Neural cell (in vitro differentiated cells): ENCODE data around the gene ATP6V1E1. TPM values are rescaled to one million over a fixed set of nuclear protein-coding genes. Genes with fewer than 3 reads are reported as not detected.

Source experiments
- H2AFZ ChIP-seq: fragments of 200-600, 300-800 bp; sonication (generic), shearing (Covaris generic); 2 replicates; pipeline ENCODE4 v1.6.0; 2014; ENCODE audit warnings: low read depth, mild to moderate bottlenecking, antibody characterized with exemption, low read length, moderate library complexity
- H3F3A ChIP-seq: fragments of 200-600 bp; shearing (Covaris generic); 2 replicates; pipeline ENCODE4 v1.6.1; 2016; ENCODE audit warnings: mild to moderate bottlenecking, moderate library complexity, mixed read lengths, antibody characterized with exemption, low read length; ENCODE audit not compliant: insufficient read depth, poor library complexity, severe bottlenecking
- H3K27ac ChIP-seq: fragments of 200-600, 300-800 bp; sonication (generic), shearing (Covaris generic); 2 replicates; pipeline ENCODE4 v1.5.1; 2014; ENCODE audit warnings: mild to moderate bottlenecking, low read length, moderate library complexity
- H3K27me3 ChIP-seq: fragments of 300-800, 200-600 bp; sonication (generic), shearing (Covaris generic); 2 replicates; pipeline ENCODE4 v1.6.0; 2014; ENCODE audit warnings: mild to moderate bottlenecking, low read depth, low read length, moderate library complexity; ENCODE audit not compliant: insufficient read depth
- H3K36me3 ChIP-seq: fragments of 300-800, 200-600 bp; sonication (generic), shearing (Covaris generic); 2 replicates; pipeline ENCODE4 v1.5.1; 2014; ENCODE audit warnings: mild to moderate bottlenecking, antibody characterized with exemption, low read length, moderate library complexity; ENCODE audit not compliant: insufficient read depth
- H3K4me2 ChIP-seq: fragments of 300-800, 200-600 bp; sonication (generic), shearing (Covaris generic); 2 replicates; pipeline ENCODE4 v1.6.0; 2014; ENCODE audit warnings: mild to moderate bottlenecking, low read length
- H3K4me3 ChIP-seq: fragments of 300-800, 200-600 bp; sonication (generic), shearing (Covaris generic); 2 replicates; pipeline ENCODE4 v1.5.1; 2014; ENCODE audit warnings: mild to moderate bottlenecking, low read length, moderate library complexity
- H3K79me2 ChIP-seq: fragments of 200-600 bp; shearing (Covaris generic); replicated peaks from 2 replicates; pipeline ENCODE4 v1.6.0; 2014; ENCODE audit warnings: mild to moderate bottlenecking, low read length, moderate library complexity; ENCODE audit not compliant: insufficient read depth
- H3K9ac ChIP-seq: fragments of 300-800, 200-600 bp; sonication (generic), shearing (Covaris generic); 2 replicates; pipeline ENCODE4 v1.6.1; 2016; ENCODE audit warnings: mild to moderate bottlenecking, low read length, mixed read lengths
- H3K9me2 ChIP-seq: fragments of 200-600 bp; shearing (Covaris generic); 2 replicates; pipeline ENCODE4 v1.6.1; 2016; ENCODE audit warnings: mild to moderate bottlenecking, low read length, mixed read lengths; ENCODE audit not compliant: insufficient read depth
- H3K9me3 ChIP-seq: fragments of 200-600, 300-800 bp; sonication (generic), shearing (Covaris generic); 2 replicates; pipeline ENCODE4 v1.6.1; 2016; ENCODE audit warnings: mild to moderate bottlenecking, mixed run types, low read length, moderate library complexity, mixed read lengths
- H4K20me1 ChIP-seq: fragments of 200-600 bp; shearing (Covaris generic); 2 replicates; pipeline ENCODE4 v1.6.1; 2016; ENCODE audit warnings: mild to moderate bottlenecking, mixed run types; ENCODE audit not compliant: insufficient read depth
- EP300 ChIP-seq: fragments of 450-650 bp; conservative IDR thresholded peaks from 2 replicates; pipeline ENCODE4 v1.6.1; 2014; ENCODE audit warnings: antibody characterized with exemption, mild to moderate bottlenecking, moderate library complexity; ENCODE audit not compliant: poor library complexity, severe bottlenecking
- EZH2 ChIP-seq: fragments of 200-600, 300-800 bp; shearing (Covaris generic), sonication (generic); IDR thresholded peaks from 2 replicates; pipeline ENCODE4 v1.6.1; 2014; ENCODE audit warnings: antibody characterized with exemption, low read length, borderline replicate concordance, mild to moderate bottlenecking; ENCODE audit not compliant: insufficient read depth, poor library complexity, severe bottlenecking
- MXI1 ChIP-seq: fragments of 450-650 bp; conservative IDR thresholded peaks from 2 replicates; pipeline ENCODE4 v1.6.1; 2014; ENCODE audit warnings: antibody characterized with exemption, mild to moderate bottlenecking; ENCODE audit not compliant: poor library complexity, severe bottlenecking
- POLR2AphosphoS5 ChIP-seq: IDR thresholded peaks from 2 replicates; pipeline ENCODE4 v1.6.1; 2012
- RAD21 ChIP-seq: fragments of 450-650 bp; conservative IDR thresholded peaks from 2 replicates; pipeline ENCODE4 v1.6.1; 2014; ENCODE audit warnings: antibody characterized with exemption, mild to moderate bottlenecking, moderate library complexity
- SMC3 ChIP-seq: fragments of 450-650 bp; conservative IDR thresholded peaks from 2 replicates; pipeline ENCODE4 v1.6.1; 2014; ENCODE audit warnings: antibody characterized with exemption, mild to moderate bottlenecking, moderate library complexity; ENCODE audit not compliant: poor library complexity
- TAF1 ChIP-seq: IDR thresholded peaks from 2 replicates; pipeline ENCODE4 v1.6.1; 2012; ENCODE audit warnings: low read depth
- polyA plus RNA-seq: library from polyadenylated mRNA; depleted of rRNA; stranded (reverse); fragments of >200 nt; gene quantifications from 2 replicates; pipeline ENCODE4 v1.2.3, GENCODE V29; 2014
- TF ChIP-seq, protein P1 (sequence below): fragments of 450-650 bp; IDR thresholded peaks from 2 replicates; pipeline ENCODE4 v1.5.1; 2014; ENCODE audit warnings: antibody characterized with exemption, mild to moderate bottlenecking, moderate library complexity; ENCODE audit not compliant: poor library complexity, severe bottlenecking
- TF ChIP-seq, protein P2 (sequence below): IDR thresholded peaks from 2 replicates; pipeline ENCODE4 v1.6.1; 2012; ENCODE audit warnings: borderline replicate concordance

ATP6V1E1 gene
- polyA plus RNA-seq, 1 donor from 2014 or later = 224 TPM

DNA sequence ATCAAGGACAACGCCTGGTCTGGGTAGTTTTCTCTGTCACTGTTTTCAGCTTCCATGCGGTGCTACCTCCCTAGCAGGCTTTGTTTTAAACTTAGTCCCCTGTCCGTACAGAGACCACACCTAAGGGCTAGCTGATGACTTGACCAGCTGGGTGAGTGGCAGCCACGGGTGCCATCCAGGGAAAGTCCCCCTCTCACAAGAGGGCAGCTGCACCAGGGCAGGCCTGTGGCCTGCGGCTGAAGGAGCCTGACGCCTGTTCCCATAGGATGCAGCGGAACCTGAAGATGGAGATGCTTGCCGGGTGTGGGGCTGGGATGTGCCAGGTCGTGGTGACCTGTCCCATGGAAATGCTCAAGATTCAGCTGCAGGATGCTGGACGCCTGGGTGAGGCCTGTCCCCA, 45.4 kb downstream of the ATP6V1E1 start:
- no peak for TF ChIP-seq EZH2
- no peak for TF ChIP-seq TAF1
- no peak for TF ChIP-seq MXI1
- Histone ChIP-seq H3K9ac (no peak overlapping the region), H3K27ac (no peak overlapping the region), H3K9me3 (no peaks in the 10 kb centered on the region), H2AFZ (no peak overlapping the region), H3K27me3 (no peaks in the 10 kb centered on the region), H3K79me2 (no peaks in the 10 kb centered on the region), H3K36me3 (no peaks in the 10 kb centered on the region), H3K4me2 (no peak overlapping the region), H3K9me2 (no peaks in the 10 kb centered on the region), H4K20me1 (no peaks in the 10 kb centered on the region), H3K4me3 (no peak overlapping the region), H3F3A (no peaks in the 10 kb centered on the region)

- Histone ChIP-seq H3K4me3 (no peak overlapping the region), H4K20me1 (no peaks in the 10 kb centered on the region), H3K36me3 (no peaks in the 10 kb centered on the region), H3K4me2 (no peak overlapping the region), H2AFZ (no peak overlapping the region), H3K79me2 (no peaks in the 10 kb centered on the region), H3K9me3 (no peaks in the 10 kb centered on the region), H3K9ac (no peak overlapping the region), H3K9me2 (no peaks in the 10 kb centered on the region), H3K27ac (no peak overlapping the region), H3K27me3 (no peaks in the 10 kb centered on the region), H3F3A (no peaks in the 10 kb centered on the region)
- no peak for TF ChIP-seq EZH2
- TF ChIP-seq MXI1 = no peak
- no peak for TF ChIP-seq SMC3
- no peak for TF ChIP-seq POLR2AphosphoS5
- no peak for TF ChIP-seq EP300
- TF ChIP-seq, protein P1, sequence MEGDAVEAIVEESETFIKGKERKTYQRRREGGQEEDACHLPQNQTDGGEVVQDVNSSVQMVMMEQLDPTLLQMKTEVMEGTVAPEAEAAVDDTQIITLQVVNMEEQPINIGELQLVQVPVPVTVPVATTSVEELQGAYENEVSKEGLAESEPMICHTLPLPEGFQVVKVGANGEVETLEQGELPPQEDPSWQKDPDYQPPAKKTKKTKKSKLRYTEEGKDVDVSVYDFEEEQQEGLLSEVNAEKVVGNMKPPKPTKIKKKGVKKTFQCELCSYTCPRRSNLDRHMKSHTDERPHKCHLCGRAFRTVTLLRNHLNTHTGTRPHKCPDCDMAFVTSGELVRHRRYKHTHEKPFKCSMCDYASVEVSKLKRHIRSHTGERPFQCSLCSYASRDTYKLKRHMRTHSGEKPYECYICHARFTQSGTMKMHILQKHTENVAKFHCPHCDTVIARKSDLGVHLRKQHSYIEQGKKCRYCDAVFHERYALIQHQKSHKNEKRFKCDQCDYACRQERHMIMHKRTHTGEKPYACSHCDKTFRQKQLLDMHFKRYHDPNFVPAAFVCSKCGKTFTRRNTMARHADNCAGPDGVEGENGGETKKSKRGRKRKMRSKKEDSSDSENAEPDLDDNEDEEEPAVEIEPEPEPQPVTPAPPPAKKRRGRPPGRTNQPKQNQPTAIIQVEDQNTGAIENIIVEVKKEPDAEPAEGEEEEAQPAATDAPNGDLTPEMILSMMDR = no peak
- no peak for TF ChIP-seq TAF1
- no peak for TF ChIP-seq RAD21
- TF ChIP-seq, protein P2, sequence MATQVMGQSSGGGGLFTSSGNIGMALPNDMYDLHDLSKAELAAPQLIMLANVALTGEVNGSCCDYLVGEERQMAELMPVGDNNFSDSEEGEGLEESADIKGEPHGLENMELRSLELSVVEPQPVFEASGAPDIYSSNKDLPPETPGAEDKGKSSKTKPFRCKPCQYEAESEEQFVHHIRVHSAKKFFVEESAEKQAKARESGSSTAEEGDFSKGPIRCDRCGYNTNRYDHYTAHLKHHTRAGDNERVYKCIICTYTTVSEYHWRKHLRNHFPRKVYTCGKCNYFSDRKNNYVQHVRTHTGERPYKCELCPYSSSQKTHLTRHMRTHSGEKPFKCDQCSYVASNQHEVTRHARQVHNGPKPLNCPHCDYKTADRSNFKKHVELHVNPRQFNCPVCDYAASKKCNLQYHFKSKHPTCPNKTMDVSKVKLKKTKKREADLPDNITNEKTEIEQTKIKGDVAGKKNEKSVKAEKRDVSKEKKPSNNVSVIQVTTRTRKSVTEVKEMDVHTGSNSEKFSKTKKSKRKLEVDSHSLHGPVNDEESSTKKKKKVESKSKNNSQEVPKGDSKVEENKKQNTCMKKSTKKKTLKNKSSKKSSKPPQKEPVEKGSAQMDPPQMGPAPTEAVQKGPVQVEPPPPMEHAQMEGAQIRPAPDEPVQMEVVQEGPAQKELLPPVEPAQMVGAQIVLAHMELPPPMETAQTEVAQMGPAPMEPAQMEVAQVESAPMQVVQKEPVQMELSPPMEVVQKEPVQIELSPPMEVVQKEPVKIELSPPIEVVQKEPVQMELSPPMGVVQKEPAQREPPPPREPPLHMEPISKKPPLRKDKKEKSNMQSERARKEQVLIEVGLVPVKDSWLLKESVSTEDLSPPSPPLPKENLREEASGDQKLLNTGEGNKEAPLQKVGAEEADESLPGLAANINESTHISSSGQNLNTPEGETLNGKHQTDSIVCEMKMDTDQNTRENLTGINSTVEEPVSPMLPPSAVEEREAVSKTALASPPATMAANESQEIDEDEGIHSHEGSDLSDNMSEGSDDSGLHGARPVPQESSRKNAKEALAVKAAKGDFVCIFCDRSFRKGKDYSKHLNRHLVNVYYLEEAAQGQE = no peak
Measured at GRCh38 chr22:17581631-17582030, 46.9 kb downstream of the ATP6V1E1 start.

- no peaks in the 10 kb centered on the region for H3K27me3 ChIP-seq
- H3K9ac ChIP-seq = no peak overlapping the region
- no peaks in the 10 kb centered on the region for H3K9me3 ChIP-seq
- H3K4me3 ChIP-seq = no peak overlapping the region
- H3K9me2 ChIP-seq = no peaks in the 10 kb centered on the region
- no peaks in the 10 kb centered on the region for H3K79me2 ChIP-seq
- H3K27ac ChIP-seq = no peak overlapping the region
- H2AFZ ChIP-seq = no peak overlapping the region
- TF ChIP-seq EP300 (no peak), SMC3 (no peak), MXI1 (no peak), POLR2AphosphoS5 (no peak), TAF1 (no peak), RAD21 (no peak), EZH2 (no peak)
- TF ChIP-seq, protein P1 = no peak
- TF ChIP-seq, protein P2 = no peak
- no peak overlapping the region for H3K4me2 ChIP-seq
- no peaks in the 10 kb centered on the region for H4K20me1 ChIP-seq
- no peaks in the 10 kb centered on the region for H3F3A ChIP-seq
- no peaks in the 10 kb centered on the region for H3K36me3 ChIP-seq
Measured at GRCh38 chr22:17581056-17581455, 47.5 kb downstream of the ATP6V1E1 start.
